GM06990 (cell line): ENCODE data around the gene ZW10.

Experiments
- DNase-seq: peaks from one replicate; pipeline ENCODE4 v3.0.0-alpha.2; 2011; ENCODE audit not compliant: insufficient read length; ENCODE audit errors: extremely low read depth
- H3K27me3 ChIP-seq: replicated peaks from 2 replicates; pipeline ENCODE4 v1.6.0; 2011; ENCODE audit warnings: low read length; ENCODE audit not compliant: control insufficient read depth, insufficient read depth
- H3K36me3 ChIP-seq: 2 replicates; pipeline ENCODE4 v1.5.1; 2011; ENCODE audit warnings: low read length; ENCODE audit not compliant: control insufficient read depth, insufficient read depth
- H3K4me3 ChIP-seq: replicated peaks from 2 replicates; pipeline ENCODE4 v1.5.1; 2011; ENCODE audit warnings: low read depth, mild to moderate bottlenecking, control low read depth, low read length
- CTCF ChIP-seq: IDR thresholded peaks from 2 replicates; pipeline ENCODE4 v1.5.1; 2011; ENCODE audit warnings: low read length, control low read depth, mild to moderate bottlenecking, inconsistent platforms; ENCODE audit not compliant: insufficient read depth, poor library complexity, severe bottlenecking

Gene ZW10

GRCh38 chr11:113808931-113809330, 35.4 kb upstream of the ZW10 start:
- no peak for DNase-seq
- Histone ChIP-seq H3K27me3 (no peaks in the 10 kb centered on the region), H3K36me3 (no peaks in the 10 kb centered on the region; the same call in none of the 2 replicates), H3K4me3 (no peak overlapping the region)
- TF ChIP-seq CTCF, result no peak

DNA sequence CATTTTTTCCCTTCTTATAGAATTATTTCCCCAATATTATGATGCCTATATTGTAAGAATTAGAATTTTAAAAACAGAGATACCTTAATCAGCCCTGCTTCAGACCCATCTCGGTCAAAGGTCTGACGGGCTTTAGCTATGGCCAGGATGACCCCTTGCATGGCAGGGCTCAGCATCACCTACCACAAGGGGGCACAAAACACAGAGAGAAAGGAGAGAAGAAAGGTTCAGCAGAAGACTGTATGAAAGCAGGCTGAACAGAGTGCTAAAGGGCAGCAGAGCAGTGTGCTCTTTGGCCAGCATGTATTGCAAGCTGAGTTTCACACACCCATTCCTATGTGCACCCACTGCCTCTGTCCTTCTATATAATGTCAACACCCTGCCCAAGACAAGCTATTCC, 32.9 kb upstream of the ZW10 start:
- no peak overlapping the region for H3K4me3 ChIP-seq
- H3K36me3 ChIP-seq, result peaks cover 1% of the 10 kb centered on the region
- no peaks in the 10 kb centered on the region for H3K27me3 ChIP-seq
- no peak for DNase-seq
- peak; percentile 71 for TF ChIP-seq CTCF

GRCh38 chr11:113805640-113806039, 32.1 kb upstream of the ZW10 start:
- no peak for DNase-seq

GRCh38 chr11:113802621-113803020, 29.1 kb upstream of the ZW10 start:
- no peak for DNase-seq
- no peaks in the 10 kb centered on the region for H3K27me3 ChIP-seq
- H3K4me3 ChIP-seq, result no peak overlapping the region
- no peak for TF ChIP-seq CTCF
- peaks cover 6% of the 10 kb centered on the region for H3K36me3 ChIP-seq

More at GRCh38 chr11:113805640-113806039, 32.1 kb upstream of the ZW10 start:
- TF ChIP-seq CTCF, result no peak
- Histone ChIP-seq H3K4me3 (no peak overlapping the region), H3K27me3 (no peaks in the 10 kb centered on the region), H3K36me3 (peaks cover 4% of the 10 kb centered on the region)

DNA sequence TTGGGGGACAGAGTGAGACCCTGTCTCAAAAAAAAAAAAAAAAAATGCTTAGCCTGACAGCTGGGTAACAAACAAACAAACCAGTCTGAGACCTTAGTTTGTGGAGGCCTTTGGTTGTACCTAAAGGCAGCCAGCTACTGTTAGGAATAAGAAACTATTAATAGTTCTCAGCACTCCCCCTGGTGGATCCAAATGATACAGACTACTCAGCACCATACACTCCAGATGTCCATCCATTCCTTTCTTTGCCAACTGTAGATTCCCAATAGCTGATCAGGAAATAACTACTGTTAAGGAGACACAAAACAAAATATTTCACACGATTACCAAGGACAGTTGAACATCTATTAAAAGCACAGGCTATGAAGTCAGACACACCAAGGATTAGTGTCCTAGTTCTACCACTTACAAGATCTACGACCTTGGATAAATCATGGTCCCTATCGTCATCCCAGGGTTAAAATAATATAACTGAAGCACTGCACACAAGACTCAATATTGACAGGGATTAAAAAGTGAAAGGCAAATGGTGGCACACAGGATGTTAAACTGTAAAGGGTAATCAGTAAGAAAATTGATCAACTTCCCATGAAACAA, 23.3 kb upstream of the ZW10 start:
- no peak overlapping the region for H3K4me3 ChIP-seq
- peak; percentile 68 for TF ChIP-seq CTCF
- no peak for DNase-seq
- peaks cover 5% of the 10 kb centered on the region for H3K36me3 ChIP-seq
- H3K27me3 ChIP-seq, result no peaks in the 10 kb centered on the region
